Liver (tissue), 3 donors: ENCODE measurements around the gene SDK2.

Experiments
- EGR1 ChIP-seq, 2 donors: IDR thresholded peaks; 2 replicates each; pipeline ENCODE4 v1.6.1; 2016 to 2018; ENCODE audit warnings: antibody characterized with exemption in 2 of 2, low read depth in 2 of 2
- FOXA1 ChIP-seq: IDR thresholded peaks from 2 replicates; pipeline ENCODE4 v1.6.1; 2016; ENCODE audit warnings: antibody characterized with exemption
- JUND ChIP-seq, 2 donors: IDR thresholded peaks; 2 replicates each; pipeline ENCODE4 v1.6.1; 2016; ENCODE audit warnings: antibody characterized with exemption in 2 of 2
- NR2F2 ChIP-seq: IDR thresholded peaks from 2 replicates; pipeline ENCODE4 v1.6.1; 2016; ENCODE audit warnings: antibody characterized with exemption
- RAD21 ChIP-seq, 2 donors: IDR thresholded peaks; 2 replicates each; pipeline ENCODE4 v1.6.1; 2016; ENCODE audit warnings: antibody characterized with exemption in 2 of 2, mild to moderate bottlenecking in 2 of 2
- RXRA ChIP-seq, 2 donors: IDR thresholded peaks; 2 replicates each; pipeline ENCODE4 v1.6.1; 2017 to 2018; ENCODE audit warnings: antibody characterized with exemption in 2 of 2, mild to moderate bottlenecking in 1 of 2
- SP1 ChIP-seq: IDR thresholded peaks from 2 replicates; pipeline ENCODE4 v1.6.1; 2018; ENCODE audit warnings: antibody characterized with exemption, mild to moderate bottlenecking
- TAF1 ChIP-seq: conservative IDR thresholded peaks from 2 replicates; pipeline ENCODE4 v1.6.1; 2016; ENCODE audit warnings: antibody characterized with exemption, mild to moderate bottlenecking
- YY1 ChIP-seq: IDR thresholded peaks from 2 replicates; pipeline ENCODE4 v1.6.1; 2016; ENCODE audit warnings: antibody characterized with exemption, mild to moderate bottlenecking
- TF ChIP-seq, protein P1 (sequence below): fragments of 150-350 bp; IDR thresholded peaks from 2 replicates; pipeline ENCODE4 v1.5.1; 2017; ENCODE audit warnings: improper control_type of control experiment, low read depth, low read length; ENCODE audit not compliant: missing input control
- TF ChIP-seq, protein P2 (sequence below): IDR thresholded peaks from 2 replicates; pipeline ENCODE4 v1.6.1; 2016; ENCODE audit warnings: antibody characterized with exemption
- TF ChIP-seq, protein P3 (sequence below): IDR thresholded peaks from 2 replicates; pipeline ENCODE4 v1.6.1; 2016; ENCODE audit warnings: antibody characterized with exemption
- TF ChIP-seq, protein P4 (sequence below): IDR thresholded peaks from 2 replicates; pipeline ENCODE4 v1.6.1; 2016; ENCODE audit warnings: antibody characterized with exemption
- TF ChIP-seq, protein P5 (sequence below): IDR thresholded peaks from 2 replicates; pipeline ENCODE4 v1.6.1; 2016; ENCODE audit warnings: antibody characterized with exemption, mild to moderate bottlenecking
- donor health status: healthy.
- donor health status: healthy.

DNA sequence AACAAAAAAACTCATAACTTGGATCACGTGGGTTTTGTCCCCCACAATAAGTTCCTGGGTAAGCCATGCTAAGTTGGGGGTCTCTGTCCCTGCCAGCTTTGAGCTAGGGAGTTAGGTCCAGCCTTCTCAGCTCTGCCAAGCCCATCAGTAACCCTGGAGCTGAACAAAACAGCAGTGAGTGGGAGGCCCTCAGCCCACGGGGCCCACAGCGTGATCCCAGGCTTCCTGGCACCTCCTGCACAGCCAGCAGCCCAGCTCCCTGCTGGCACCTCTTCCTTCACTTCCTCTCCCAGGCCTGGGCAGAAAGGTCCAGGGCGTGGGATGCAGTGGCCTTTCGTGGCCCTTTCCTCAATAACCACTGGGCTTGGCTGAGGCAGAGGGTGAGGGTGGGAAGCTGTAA, 296.9 kb downstream of the SDK2 start:
- TF ChIP-seq, protein P1, sequence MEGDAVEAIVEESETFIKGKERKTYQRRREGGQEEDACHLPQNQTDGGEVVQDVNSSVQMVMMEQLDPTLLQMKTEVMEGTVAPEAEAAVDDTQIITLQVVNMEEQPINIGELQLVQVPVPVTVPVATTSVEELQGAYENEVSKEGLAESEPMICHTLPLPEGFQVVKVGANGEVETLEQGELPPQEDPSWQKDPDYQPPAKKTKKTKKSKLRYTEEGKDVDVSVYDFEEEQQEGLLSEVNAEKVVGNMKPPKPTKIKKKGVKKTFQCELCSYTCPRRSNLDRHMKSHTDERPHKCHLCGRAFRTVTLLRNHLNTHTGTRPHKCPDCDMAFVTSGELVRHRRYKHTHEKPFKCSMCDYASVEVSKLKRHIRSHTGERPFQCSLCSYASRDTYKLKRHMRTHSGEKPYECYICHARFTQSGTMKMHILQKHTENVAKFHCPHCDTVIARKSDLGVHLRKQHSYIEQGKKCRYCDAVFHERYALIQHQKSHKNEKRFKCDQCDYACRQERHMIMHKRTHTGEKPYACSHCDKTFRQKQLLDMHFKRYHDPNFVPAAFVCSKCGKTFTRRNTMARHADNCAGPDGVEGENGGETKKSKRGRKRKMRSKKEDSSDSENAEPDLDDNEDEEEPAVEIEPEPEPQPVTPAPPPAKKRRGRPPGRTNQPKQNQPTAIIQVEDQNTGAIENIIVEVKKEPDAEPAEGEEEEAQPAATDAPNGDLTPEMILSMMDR, result no peak
- TF ChIP-seq YY1 (no peak), TAF1 (no peak), JUND (IDR thresholded peaks at IDR 0.05) (no peak), FOXA1 (no peak), EGR1 (IDR thresholded peaks at IDR 0.05; ENCODE audit: low read depth in 2 of 2) (no peak), RAD21 (IDR thresholded peaks at IDR 0.05) (no peak), NR2F2 (no peak), RXRA (IDR thresholded peaks at IDR 0.05) (no peak), SP1 (no peak)
- TF ChIP-seq, protein P2, sequence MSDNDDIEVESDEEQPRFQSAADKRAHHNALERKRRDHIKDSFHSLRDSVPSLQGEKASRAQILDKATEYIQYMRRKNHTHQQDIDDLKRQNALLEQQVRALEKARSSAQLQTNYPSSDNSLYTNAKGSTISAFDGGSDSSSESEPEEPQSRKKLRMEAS, result no peak
- TF ChIP-seq, protein P3, sequence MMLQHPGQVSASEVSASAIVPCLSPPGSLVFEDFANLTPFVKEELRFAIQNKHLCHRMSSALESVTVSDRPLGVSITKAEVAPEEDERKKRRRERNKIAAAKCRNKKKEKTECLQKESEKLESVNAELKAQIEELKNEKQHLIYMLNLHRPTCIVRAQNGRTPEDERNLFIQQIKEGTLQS, result no peak
- TF ChIP-seq, protein P4, sequence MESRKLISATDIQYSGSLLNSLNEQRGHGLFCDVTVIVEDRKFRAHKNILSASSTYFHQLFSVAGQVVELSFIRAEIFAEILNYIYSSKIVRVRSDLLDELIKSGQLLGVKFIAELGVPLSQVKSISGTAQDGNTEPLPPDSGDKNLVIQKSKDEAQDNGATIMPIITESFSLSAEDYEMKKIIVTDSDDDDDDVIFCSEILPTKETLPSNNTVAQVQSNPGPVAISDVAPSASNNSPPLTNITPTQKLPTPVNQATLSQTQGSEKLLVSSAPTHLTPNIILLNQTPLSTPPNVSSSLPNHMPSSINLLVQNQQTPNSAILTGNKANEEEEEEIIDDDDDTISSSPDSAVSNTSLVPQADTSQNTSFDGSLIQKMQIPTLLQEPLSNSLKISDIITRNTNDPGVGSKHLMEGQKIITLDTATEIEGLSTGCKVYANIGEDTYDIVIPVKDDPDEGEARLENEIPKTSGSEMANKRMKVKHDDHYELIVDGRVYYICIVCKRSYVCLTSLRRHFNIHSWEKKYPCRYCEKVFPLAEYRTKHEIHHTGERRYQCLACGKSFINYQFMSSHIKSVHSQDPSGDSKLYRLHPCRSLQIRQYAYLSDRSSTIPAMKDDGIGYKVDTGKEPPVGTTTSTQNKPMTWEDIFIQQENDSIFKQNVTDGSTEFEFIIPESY, result no peak
- TF ChIP-seq, protein P5, sequence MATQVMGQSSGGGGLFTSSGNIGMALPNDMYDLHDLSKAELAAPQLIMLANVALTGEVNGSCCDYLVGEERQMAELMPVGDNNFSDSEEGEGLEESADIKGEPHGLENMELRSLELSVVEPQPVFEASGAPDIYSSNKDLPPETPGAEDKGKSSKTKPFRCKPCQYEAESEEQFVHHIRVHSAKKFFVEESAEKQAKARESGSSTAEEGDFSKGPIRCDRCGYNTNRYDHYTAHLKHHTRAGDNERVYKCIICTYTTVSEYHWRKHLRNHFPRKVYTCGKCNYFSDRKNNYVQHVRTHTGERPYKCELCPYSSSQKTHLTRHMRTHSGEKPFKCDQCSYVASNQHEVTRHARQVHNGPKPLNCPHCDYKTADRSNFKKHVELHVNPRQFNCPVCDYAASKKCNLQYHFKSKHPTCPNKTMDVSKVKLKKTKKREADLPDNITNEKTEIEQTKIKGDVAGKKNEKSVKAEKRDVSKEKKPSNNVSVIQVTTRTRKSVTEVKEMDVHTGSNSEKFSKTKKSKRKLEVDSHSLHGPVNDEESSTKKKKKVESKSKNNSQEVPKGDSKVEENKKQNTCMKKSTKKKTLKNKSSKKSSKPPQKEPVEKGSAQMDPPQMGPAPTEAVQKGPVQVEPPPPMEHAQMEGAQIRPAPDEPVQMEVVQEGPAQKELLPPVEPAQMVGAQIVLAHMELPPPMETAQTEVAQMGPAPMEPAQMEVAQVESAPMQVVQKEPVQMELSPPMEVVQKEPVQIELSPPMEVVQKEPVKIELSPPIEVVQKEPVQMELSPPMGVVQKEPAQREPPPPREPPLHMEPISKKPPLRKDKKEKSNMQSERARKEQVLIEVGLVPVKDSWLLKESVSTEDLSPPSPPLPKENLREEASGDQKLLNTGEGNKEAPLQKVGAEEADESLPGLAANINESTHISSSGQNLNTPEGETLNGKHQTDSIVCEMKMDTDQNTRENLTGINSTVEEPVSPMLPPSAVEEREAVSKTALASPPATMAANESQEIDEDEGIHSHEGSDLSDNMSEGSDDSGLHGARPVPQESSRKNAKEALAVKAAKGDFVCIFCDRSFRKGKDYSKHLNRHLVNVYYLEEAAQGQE, result no peak
